Keratinocyte (primary cell): Measurements from ENCODE around the gene CDK2AP2.
A peak's percentile ranks its signal among the peaks of the same experiment; 100 is the strongest.

Experiments
- EZH2 ChIP-seq: IDR thresholded peaks from one replicate; pipeline ENCODE4 v1.6.1; 2012; ENCODE audit warnings: inconsistent platforms, mild to moderate bottlenecking, low read length, moderate library complexity
- TF ChIP-seq, protein P1 (sequence below), 3 experiments: IDR thresholded peaks in 1 of 3; conservative IDR thresholded peaks in 1 of 3; optimal IDR thresholded peaks in 1 of 3; 2 replicates in 2 of 3; 3 replicates in 1 of 3; pipeline versions ENCODE3 to v1.5.1; 2011; ENCODE audit warnings: low read length in 3 of 3, mild to moderate bottlenecking in 3 of 3, moderate library complexity in 2 of 3, control low read depth in 1 of 3, inconsistent platforms in 1 of 3; ENCODE audit not compliant: insufficient read depth in 2 of 3; ENCODE audit errors: extremely low read depth in 1 of 3

DNA sequence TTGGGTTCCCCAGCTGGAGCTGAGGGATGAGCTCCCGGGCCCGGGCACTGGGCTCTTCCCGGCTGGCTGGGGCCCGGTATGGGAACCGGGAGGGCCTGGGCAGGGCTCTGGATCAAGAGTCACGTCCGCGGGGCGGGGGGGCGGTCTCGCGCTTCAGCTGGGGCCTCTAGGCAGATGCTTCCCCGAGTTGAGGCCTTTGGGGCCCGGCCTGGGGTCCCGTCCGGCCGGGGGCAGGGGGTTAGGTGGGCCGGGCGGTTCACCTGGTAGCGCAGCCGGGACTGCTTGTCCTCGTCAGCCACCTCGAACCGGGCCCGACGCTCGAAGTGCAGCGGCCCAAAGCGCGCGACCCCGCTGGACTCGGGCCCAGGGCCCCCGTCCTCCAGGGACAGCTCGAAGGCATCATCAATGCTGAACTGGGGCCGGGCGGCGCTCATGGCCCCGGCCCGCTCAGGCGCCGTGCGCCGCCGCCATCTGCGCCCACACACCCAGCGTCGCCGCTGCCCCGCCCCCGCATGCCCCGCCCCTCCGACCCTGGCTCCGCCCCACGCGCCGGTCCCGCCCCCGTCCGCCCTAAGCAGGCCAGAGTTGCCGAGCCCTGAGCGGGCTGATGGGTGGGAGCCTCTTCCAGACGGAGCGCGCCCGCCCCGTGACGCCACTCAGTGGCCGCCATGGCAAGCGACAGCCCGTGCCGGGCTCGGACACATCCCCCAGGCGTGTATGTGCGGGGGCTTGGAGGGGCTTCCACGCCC, 39.0 kb downstream of the CDK2AP2 start, which contains the start of gene TMEM134:
- TF ChIP-seq, protein P1, sequence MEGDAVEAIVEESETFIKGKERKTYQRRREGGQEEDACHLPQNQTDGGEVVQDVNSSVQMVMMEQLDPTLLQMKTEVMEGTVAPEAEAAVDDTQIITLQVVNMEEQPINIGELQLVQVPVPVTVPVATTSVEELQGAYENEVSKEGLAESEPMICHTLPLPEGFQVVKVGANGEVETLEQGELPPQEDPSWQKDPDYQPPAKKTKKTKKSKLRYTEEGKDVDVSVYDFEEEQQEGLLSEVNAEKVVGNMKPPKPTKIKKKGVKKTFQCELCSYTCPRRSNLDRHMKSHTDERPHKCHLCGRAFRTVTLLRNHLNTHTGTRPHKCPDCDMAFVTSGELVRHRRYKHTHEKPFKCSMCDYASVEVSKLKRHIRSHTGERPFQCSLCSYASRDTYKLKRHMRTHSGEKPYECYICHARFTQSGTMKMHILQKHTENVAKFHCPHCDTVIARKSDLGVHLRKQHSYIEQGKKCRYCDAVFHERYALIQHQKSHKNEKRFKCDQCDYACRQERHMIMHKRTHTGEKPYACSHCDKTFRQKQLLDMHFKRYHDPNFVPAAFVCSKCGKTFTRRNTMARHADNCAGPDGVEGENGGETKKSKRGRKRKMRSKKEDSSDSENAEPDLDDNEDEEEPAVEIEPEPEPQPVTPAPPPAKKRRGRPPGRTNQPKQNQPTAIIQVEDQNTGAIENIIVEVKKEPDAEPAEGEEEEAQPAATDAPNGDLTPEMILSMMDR (optimal IDR thresholded peaks at IDR 0.05 in 1 of 3, IDR thresholded peaks at IDR 0.05 in 1 of 3, conservative IDR thresholded peaks at IDR 0.05 in 1 of 3; ENCODE audit: extremely low read depth in 1 of 3, insufficient read depth in 2 of 3, low read length in 3 of 3) = peak in 2 of 3 experiments; percentile 57 to 73
- no peak for TF ChIP-seq EZH2
